C4-2B (cell line): ENCODE results near the gene FBP1.

Source experiments
- ZFX ChIP-seq: fragments of 450-650 bp; IDR thresholded peaks from 2 replicates; pipeline ENCODE4 v1.6.1; 2017
- TF ChIP-seq, protein P1 (sequence below): fragments of 450-650 bp; conservative IDR thresholded peaks from 2 replicates; pipeline ENCODE4 v1.5.1; 2017; ENCODE audit warnings: mild to moderate bottlenecking

DNA sequence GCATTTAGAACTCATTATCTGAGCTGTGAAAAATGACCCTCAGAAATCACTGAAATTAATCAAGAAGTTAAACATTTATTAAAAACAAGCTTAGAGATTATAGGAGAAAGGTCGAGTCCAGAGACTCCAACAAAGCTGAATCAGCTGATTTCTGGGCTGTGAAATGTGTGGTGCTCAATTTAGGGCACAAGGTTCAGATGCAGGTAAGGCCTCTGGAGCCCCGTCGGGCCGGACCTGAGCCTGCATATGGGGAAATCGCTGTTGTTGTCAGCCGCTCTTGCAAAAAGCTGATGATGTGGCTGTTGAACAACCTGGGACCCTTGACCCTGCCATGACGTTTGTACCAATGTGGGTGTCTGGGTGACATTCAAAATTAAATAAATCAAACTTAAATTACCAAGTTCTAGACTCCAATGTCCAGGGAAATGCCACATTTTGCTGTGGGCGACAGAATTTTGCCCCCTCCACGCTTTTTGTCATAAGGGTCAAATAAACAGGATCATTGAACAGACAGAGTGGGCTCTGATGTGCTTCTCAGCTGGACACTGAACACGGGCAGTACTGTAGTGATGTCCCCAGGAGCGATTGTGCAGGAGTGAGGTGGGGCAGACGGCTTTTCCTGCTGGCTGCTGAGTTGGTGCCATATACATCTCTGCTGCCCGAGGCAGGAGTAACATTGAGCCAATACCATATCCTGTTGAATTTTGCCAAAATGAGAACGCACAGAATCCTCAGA is 27.2 kb upstream of the FBP1 start:
- TF ChIP-seq, protein P1, sequence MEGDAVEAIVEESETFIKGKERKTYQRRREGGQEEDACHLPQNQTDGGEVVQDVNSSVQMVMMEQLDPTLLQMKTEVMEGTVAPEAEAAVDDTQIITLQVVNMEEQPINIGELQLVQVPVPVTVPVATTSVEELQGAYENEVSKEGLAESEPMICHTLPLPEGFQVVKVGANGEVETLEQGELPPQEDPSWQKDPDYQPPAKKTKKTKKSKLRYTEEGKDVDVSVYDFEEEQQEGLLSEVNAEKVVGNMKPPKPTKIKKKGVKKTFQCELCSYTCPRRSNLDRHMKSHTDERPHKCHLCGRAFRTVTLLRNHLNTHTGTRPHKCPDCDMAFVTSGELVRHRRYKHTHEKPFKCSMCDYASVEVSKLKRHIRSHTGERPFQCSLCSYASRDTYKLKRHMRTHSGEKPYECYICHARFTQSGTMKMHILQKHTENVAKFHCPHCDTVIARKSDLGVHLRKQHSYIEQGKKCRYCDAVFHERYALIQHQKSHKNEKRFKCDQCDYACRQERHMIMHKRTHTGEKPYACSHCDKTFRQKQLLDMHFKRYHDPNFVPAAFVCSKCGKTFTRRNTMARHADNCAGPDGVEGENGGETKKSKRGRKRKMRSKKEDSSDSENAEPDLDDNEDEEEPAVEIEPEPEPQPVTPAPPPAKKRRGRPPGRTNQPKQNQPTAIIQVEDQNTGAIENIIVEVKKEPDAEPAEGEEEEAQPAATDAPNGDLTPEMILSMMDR: no peak
- TF ChIP-seq ZFX: no peak
